SK-N-SH treated with all-trans-retinoic acid at 6 μM for 48 hours (cell line): ENCODE measurements around the gene DHX36.

Experiments used
- ARNTL ChIP-seq: fragments of 450-650 bp; formaldehyde crosslinking; IDR thresholded peaks from 2 replicates; pipeline ENCODE4 v1.5.0; 2020; ENCODE audit warnings: low read depth, mild to moderate bottlenecking, moderate library complexity, borderline replicate concordance
- CREB5 ChIP-seq: fragments of 250-450 bp; sonication (Bioruptor Pico); IDR thresholded peaks from 2 replicates; pipeline ENCODE4 v1.5.1; 2020; ENCODE audit warnings: low read depth, mild to moderate bottlenecking, moderate library complexity
- CSDC2 ChIP-seq: fragments of 250-450 bp; sonication (Bioruptor Pico); IDR thresholded peaks from 2 replicates; pipeline ENCODE4 v1.5.0; 2020; ENCODE audit warnings: mild to moderate bottlenecking, moderate library complexity
- ESRRG ChIP-seq: fragments of 250-450 bp; sonication (Bioruptor Pico); IDR thresholded peaks from 2 replicates; pipeline ENCODE4 v1.6.1; 2021; ENCODE audit warnings: mild to moderate bottlenecking
- PATZ1 ChIP-seq: fragments of 250-450 bp; sonication (Bioruptor Pico); IDR thresholded peaks from 2 replicates; pipeline ENCODE4 v1.8.0; 2020; ENCODE audit warnings: mild to moderate bottlenecking, moderate library complexity, borderline replicate concordance
- PPARA ChIP-seq: fragments of 250-450 bp; sonication (Bioruptor Pico); IDR thresholded peaks from 2 replicates; pipeline ENCODE4 v1.5.0; 2020; ENCODE audit warnings: mild to moderate bottlenecking, borderline replicate concordance
- RARB ChIP-seq: fragments of 250-450 bp; sonication (Bioruptor Pico); IDR thresholded peaks from 2 replicates; pipeline ENCODE4 v1.8.0; 2021; ENCODE audit warnings: mild to moderate bottlenecking, moderate library complexity
- SNAI2 ChIP-seq: fragments of 250-450 bp; sonication (Bioruptor Pico); IDR thresholded peaks from 2 replicates; pipeline ENCODE4 v1.5.0; 2020; ENCODE audit warnings: mild to moderate bottlenecking, moderate library complexity
- TSHZ2 ChIP-seq: fragments of 250-450 bp; sonication (Bioruptor Pico); IDR thresholded peaks from 2 replicates; pipeline ENCODE4 v1.5.0; 2020; ENCODE audit warnings: mild to moderate bottlenecking, moderate library complexity
- ZFP3 ChIP-seq: fragments of 250-450 bp; sonication (Bioruptor Pico); IDR thresholded peaks from 2 replicates; pipeline ENCODE4 v1.5.0; 2020; ENCODE audit warnings: mild to moderate bottlenecking, moderate library complexity
- ZNF565 ChIP-seq: fragments of 450-650 bp; formaldehyde crosslinking; conservative IDR thresholded peaks from 2 replicates; pipeline ENCODE4 v1.5.0; 2020; ENCODE audit warnings: low read depth, mild to moderate bottlenecking, moderate library complexity
- ZNF70 ChIP-seq: fragments of 450-650 bp; formaldehyde crosslinking; IDR thresholded peaks from 2 replicates; pipeline ENCODE4 v1.5.0; 2020; ENCODE audit warnings: mild to moderate bottlenecking, moderate library complexity
- TF ChIP-seq, protein P1 (sequence below): fragments of 250-450 bp; sonication (Bioruptor Pico); IDR thresholded peaks from 2 replicates; pipeline ENCODE4 v1.8.0; 2021; ENCODE audit warnings: low read depth, mild to moderate bottlenecking, moderate library complexity, borderline replicate concordance

DNA sequence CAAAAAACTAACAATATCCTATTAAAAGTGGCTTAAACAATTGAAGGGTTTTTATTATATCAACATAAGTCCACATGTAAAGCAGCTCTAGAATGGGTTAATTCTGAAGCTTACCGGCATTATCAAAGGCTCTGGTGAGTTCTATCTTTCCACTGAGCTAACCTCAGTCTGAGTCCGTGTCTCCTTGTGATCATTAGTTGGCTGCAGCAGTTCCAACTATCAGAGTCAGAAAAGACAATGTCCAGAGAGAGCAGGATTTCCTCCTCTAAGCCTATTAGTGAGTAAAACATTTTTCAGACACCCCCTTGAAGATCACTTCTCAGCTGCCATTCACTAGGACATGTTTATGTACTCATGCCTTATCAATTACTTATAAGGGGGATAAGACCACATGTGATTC is 49.9 kb downstream of the DHX36 start:
- TF ChIP-seq ZNF565 (CRISPR knock-in tag) (no peak), ARNTL (CRISPR knock-in tag) (no peak), ZFP3 (CRISPR knock-in tag) (no peak), ESRRG (CRISPR knock-in tag) (no peak), CSDC2 (no peak), PPARA (no peak), PATZ1 (CRISPR knock-in tag) (no peak), SNAI2 (CRISPR knock-in tag) (no peak), ZNF70 (CRISPR knock-in tag) (no peak), RARB (CRISPR knock-in tag) (no peak), TSHZ2 (CRISPR knock-in tag) (no peak), CREB5 (CRISPR knock-in tag) (no peak)
- TF ChIP-seq, protein P1, sequence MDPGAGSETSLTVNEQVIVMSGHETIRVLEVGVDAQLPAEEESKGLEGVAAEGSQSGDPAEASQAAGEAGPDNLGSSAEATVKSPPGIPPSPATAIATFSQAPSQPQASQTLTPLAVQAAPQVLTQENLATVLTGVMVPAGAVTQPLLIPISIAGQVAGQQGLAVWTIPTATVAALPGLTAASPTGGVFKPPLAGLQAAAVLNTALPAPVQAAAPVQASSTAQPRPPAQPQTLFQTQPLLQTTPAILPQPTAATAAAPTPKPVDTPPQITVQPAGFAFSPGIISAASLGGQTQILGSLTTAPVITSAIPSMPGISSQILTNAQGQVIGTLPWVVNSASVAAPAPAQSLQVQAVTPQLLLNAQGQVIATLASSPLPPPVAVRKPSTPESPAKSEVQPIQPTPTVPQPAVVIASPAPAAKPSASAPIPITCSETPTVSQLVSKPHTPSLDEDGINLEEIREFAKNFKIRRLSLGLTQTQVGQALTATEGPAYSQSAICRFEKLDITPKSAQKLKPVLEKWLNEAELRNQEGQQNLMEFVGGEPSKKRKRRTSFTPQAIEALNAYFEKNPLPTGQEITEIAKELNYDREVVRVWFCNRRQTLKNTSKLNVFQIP (CRISPR knock-in tag), result no peak
